IMR-90 (cell line): Measurements from ENCODE around the gene FBXO28.
"Not testable (repeated sequence)": the region's sequence is repeated elsewhere in the genome, so short reads cannot be mapped to it uniquely, and the experiment has no call there.

Experiments
- CHD1 ChIP-seq: IDR thresholded peaks from 2 replicates; pipeline ENCODE4 v1.6.1; 2012; ENCODE audit warnings: low read depth, low read length, improper control_type of control experiment
- CTCF ChIP-seq: conservative IDR thresholded peaks from 2 replicates; pipeline ENCODE4 v1.5.1; 2012; ENCODE audit warnings: mild to moderate bottlenecking, low read depth, low read length, improper control_type of control experiment
- ELK1 ChIP-seq: fragments of 150-350 bp; IDR thresholded peaks from 2 replicates; pipeline ENCODE4 v1.6.1; 2016; ENCODE audit warnings: low read depth, mild to moderate bottlenecking, low read length, moderate library complexity, borderline replicate concordance
- FOS ChIP-seq: fragments of 150-350 bp; IDR thresholded peaks from 2 replicates; pipeline ENCODE4 v1.6.1; 2016; ENCODE audit warnings: low read depth, low read length
- MAZ ChIP-seq: IDR thresholded peaks from 2 replicates; pipeline ENCODE4 v1.6.1; 2012; ENCODE audit warnings: low read depth, mild to moderate bottlenecking, low read length, improper control_type of control experiment, moderate library complexity, borderline replicate concordance
- POLR2A ChIP-seq: IDR thresholded peaks from 2 replicates; pipeline ENCODE4 v1.6.1; 2012; ENCODE audit warnings: mild to moderate bottlenecking, low read depth, low read length
- RAD21 ChIP-seq: IDR thresholded peaks from 2 replicates; pipeline ENCODE4 v1.6.1; 2012; ENCODE audit warnings: low read length, improper control_type of control experiment
- RCOR1 ChIP-seq: IDR thresholded peaks from 2 replicates; pipeline ENCODE4 v1.6.1; 2012; ENCODE audit warnings: mild to moderate bottlenecking, low read length, improper control_type of control experiment; ENCODE audit not compliant: insufficient replicate concordance
- SMC3 ChIP-seq: fragments of 150-350 bp; IDR thresholded peaks from 2 replicates; pipeline ENCODE4 v1.6.1; 2016; ENCODE audit warnings: low read depth, mild to moderate bottlenecking, antibody characterized with exemption, low read length, moderate library complexity
- TF ChIP-seq, protein P1 (sequence below): fragments of 150-350 bp; IDR thresholded peaks from 2 replicates; pipeline ENCODE4 v1.6.1; 2017; ENCODE audit warnings: mild to moderate bottlenecking, antibody characterized with exemption, low read length, low read depth

GRCh38 chr1:224205931-224206538 lies 92.1 kb downstream of the FBXO28 start:
- not testable (repeated sequence) for TF ChIP-seq CTCF, POLR2A, MAZ, SMC3, RCOR1, CHD1, FOS, RAD21, ELK1
- TF ChIP-seq, protein P1, sequence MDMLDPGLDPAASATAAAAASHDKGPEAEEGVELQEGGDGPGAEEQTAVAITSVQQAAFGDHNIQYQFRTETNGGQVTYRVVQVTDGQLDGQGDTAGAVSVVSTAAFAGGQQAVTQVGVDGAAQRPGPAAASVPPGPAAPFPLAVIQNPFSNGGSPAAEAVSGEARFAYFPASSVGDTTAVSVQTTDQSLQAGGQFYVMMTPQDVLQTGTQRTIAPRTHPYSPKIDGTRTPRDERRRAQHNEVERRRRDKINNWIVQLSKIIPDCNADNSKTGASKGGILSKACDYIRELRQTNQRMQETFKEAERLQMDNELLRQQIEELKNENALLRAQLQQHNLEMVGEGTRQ = not testable (repeated sequence)
